Central memory CD8-positive, alpha-beta T cell (primary cell): ENCODE data around the gene CCDC142.

ENCODE experiments used
- ATAC-seq: fragments of 150-1000 bp; cut with Tn5 transposase; replicated peaks from 2 replicates; pipeline ENCODE4 v1.10.0; 2022; ENCODE audit warnings: mild to moderate bottlenecking, moderate FRiP score, moderate number of reproducible peaks; ENCODE audit not compliant: poor library complexity, severe bottlenecking; ENCODE audit errors: extremely low read depth
- DNase-seq, 2 donors: peaks; one replicate each; pipeline ENCODE4 v3.0.0; 2021; ENCODE audit warnings: low spot score in 2 of 2
- H3K27ac Mint-ChIP-seq: one replicate; pipeline ENCODE4 v1.8.0; 2022; ENCODE audit warnings: low read depth, mild to moderate bottlenecking, moderate library complexity, mixed read lengths
- H3K27me3 Mint-ChIP-seq: one replicate; pipeline ENCODE4 v1.8.0; 2022; ENCODE audit warnings: mixed read lengths
- H3K36me3 Mint-ChIP-seq: one replicate; pipeline ENCODE4 v1.8.0; 2022; ENCODE audit warnings: mild to moderate bottlenecking, moderate library complexity, mixed read lengths; ENCODE audit not compliant: insufficient read depth
- H3K4me1 Mint-ChIP-seq: one replicate; pipeline ENCODE4 v1.8.0; 2022; ENCODE audit warnings: mixed read lengths
- H3K4me3 Mint-ChIP-seq: one replicate; pipeline ENCODE4 v1.8.0; 2022; ENCODE audit warnings: mild to moderate bottlenecking, moderate library complexity, mixed read lengths
- H3K9me3 Mint-ChIP-seq: one replicate; pipeline ENCODE4 v1.8.0; 2022; ENCODE audit warnings: mixed read lengths

The CCDC142 gene

GRCh38 chr2:74524955-74525716, 42.3 kb upstream of the CCDC142 start:
- DNase-seq, result no peak
- Mint-ChIP-seq H3K9me3 (no peaks in the 10 kb centered on the region), H3K36me3 (peaks cover 26% of the 10 kb centered on the region), H3K27ac (no peak overlapping the region), H3K4me1 (peaks cover 23% of the 10 kb centered on the region), H3K4me3 (no peak overlapping the region), H3K27me3 (peaks cover 7% of the 10 kb centered on the region)
- ATAC-seq, result no peak

GRCh38 chr2:74524005-74524404, 41.2 kb upstream of the CCDC142 start:
- H3K27ac Mint-ChIP-seq, result no peak overlapping the region
- peaks cover 20% of the 10 kb centered on the region for H3K36me3 Mint-ChIP-seq
- peaks cover 19% of the 10 kb centered on the region for H3K27me3 Mint-ChIP-seq
- H3K4me1 Mint-ChIP-seq, result peaks cover 21% of the 10 kb centered on the region
- no peak for DNase-seq
- no peak overlapping the region for H3K4me3 Mint-ChIP-seq
- no peak for ATAC-seq
- no peaks in the 10 kb centered on the region for H3K9me3 Mint-ChIP-seq

- Mint-ChIP-seq H3K36me3 (peaks cover 11% of the 10 kb centered on the region), H3K9me3 (no peaks in the 10 kb centered on the region), H3K4me1 (peaks cover 9% of the 10 kb centered on the region), H3K27ac (no peak overlapping the region), H3K27me3 (peaks cover 34% of the 10 kb centered on the region), H3K4me3 (no peak overlapping the region)
- ATAC-seq (no peak), DNase-seq (no peak)
Measured at GRCh38 chr2:74522516-74522915, 39.7 kb upstream of the CCDC142 start.

DNA sequence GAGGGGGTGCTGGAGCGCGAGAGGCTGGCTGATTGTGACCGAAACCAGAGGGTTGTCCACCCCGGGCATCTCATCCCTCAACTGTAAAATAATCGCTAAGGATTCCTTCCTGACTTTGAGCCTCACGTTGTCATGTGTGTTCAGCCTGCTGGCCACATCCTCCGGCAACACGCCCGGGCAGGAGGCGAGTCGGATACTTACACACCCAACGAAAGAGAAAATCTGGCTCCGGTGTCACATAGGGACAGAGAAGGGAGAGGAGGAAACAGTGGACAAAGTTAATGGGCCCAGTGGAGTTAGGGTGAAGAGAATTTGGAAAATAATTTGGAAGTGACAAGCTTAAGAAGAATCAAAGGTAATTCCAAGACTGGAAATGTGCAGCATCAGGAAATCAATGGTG, 33.9 kb upstream of the CCDC142 start:
- Mint-ChIP-seq H3K4me3 (peak overlapping the region; percentile 66), H3K27ac (no peak overlapping the region), H3K36me3 (peaks cover 9% of the 10 kb centered on the region), H3K9me3 (no peaks in the 10 kb centered on the region), H3K4me1 (peaks cover 8% of the 10 kb centered on the region), H3K27me3 (peaks cover 77% of the 10 kb centered on the region)
- ATAC-seq (no peak), DNase-seq (no peak)

DNA sequence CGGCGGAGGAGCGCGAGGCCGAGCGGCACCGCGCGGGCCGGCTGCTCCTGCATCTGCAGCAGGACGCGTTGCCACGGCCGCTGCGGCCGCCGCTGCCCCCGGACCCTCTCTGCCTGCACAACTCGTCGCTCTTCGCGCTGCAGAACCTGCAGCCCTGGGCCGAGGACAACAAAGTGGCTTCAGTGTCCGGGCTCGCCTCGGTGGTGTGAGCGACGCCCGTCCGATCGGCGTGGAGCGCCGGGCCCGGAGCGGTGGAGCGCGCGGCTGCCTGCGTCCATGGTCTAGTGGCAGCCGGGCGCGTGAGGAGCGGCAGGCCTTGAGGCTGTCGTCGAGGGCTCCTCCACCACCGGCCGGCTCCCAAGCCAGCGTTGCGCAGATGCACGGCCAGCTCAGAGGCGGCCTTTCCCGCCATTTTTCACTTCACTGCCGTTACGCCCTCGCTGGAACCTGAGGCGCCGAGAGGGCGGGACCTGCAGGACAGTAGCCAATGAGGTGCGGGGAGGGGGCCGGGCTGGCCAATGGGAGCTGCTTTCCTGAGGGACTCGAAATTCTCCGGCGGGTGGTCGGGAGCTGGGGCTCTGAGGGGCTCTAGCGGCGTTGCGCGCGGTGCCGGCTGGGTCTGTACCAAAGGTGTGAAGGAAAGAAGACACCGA, 33.3 kb upstream of the CCDC142 start:
- peak; percentile 35 for ATAC-seq
- Mint-ChIP-seq H3K9me3 (no peaks in the 10 kb centered on the region), H3K27me3 (peaks cover 82% of the 10 kb centered on the region)

GRCh38 chr2:74515271-74515980, 32.6 kb upstream of the CCDC142 start:
- DNase-seq (no peak), ATAC-seq (no peak)
- Mint-ChIP-seq H3K9me3 (no peaks in the 10 kb centered on the region), H3K36me3 (peaks cover 11% of the 10 kb centered on the region), H3K4me3 (peak overlapping the region; percentile 66), H3K27ac (peak overlapping the region; percentile 39), H3K27me3 (peaks cover 85% of the 10 kb centered on the region), H3K4me1 (peaks cover 8% of the 10 kb centered on the region)

More for the DNA sequence above, 33.3 kb upstream of the CCDC142 start:
- peak in 1 of 2 donors; percentile 43 for DNase-seq
- H3K4me3 Mint-ChIP-seq, result peak overlapping the region; percentile 66
- peaks cover 8% of the 10 kb centered on the region for H3K4me1 Mint-ChIP-seq
- H3K36me3 Mint-ChIP-seq, result peaks cover 11% of the 10 kb centered on the region
- H3K27ac Mint-ChIP-seq, result no peak overlapping the region

DNA sequence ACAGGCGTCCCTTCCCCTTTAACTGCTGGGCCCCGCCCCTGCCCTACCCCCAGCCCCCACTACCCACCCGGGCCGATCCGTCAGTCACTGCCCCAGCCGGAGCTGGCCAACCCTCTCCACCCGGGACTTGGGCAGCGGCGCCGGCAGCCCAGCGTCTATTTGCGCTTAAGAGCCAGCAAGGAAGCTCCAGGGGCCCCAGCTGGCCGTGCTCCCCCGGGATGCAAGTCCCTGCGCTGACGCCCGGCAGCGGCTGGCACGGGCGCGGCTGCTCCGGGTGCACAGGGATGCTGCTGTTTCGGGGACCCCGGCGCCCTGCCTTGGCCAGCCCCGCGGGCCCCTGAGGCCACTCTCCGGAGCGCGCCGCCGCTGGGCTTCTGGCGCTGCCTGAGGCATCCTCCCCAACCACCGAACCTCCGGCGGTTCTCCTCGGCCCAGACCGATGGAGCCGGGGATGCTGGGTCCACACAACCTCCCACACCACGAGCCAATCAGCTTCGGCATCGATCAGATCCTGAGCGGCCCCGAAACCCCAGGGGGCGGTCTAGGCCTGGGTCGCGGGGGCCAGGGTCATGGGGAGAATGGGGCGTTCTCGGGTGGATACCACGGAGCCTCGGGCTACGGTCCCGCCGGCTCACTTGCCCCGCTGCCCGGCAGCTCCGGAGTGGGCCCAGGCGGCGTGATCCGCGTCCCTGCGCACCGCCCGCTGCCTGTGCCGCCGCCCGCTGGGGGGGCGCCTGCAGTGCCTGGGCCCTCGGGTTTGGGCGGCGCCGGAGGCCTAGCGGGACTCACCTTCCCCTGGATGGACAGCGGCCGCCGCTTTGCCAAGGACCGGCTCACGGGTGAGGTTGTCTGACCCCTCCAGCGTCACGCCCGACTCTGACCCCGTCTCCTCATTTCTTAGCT, 31.8 kb upstream of the CCDC142 start, which contains the start of gene TLX2:
TSS of gene TLX2 (plus strand) at position 83 of the 903 bp plus-strand sequence. CDS start at position 440, 357 bp downstream.
- no peak for ATAC-seq
- H3K27me3 Mint-ChIP-seq, result peaks cover 81% of the 10 kb centered on the region
- no peak for DNase-seq

DNA sequence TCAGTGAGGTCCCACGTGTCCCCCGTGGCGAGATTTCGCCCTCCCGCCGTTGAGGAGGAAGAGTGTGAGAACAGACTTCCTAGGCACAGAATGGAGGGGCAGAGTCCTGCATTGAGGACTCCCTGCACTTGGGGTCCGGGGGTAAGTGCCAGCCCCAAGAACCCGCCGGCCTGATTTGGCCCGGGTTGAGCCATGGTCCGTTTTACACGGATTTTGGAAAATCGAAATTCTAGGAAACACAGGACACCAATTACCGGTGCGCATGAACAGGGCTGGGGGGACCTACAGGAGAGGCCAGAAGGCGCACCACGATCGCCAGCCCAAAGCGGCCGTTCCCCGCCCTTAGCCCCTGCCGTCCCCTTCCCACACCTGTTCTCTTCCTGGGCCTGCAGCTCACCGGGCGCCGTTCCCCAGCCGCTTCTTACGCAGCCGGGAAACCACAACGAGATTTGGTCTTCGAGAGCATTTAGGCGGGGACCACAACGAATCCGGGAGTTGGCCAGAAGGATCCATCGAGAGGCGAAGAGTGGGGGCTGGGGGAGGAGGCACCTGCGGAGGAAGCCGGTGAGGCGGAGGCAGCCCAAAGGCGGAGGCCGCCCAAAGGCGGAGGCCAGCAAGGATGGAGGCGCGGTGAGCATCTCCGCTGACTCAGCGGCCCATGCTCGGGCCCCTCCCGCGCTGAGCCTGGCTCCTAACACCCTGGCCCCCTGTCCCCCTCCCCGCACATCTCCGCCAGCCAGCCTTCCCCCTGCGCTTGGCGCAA, 31.0 kb upstream of the CCDC142 start:
- Mint-ChIP-seq H3K9me3 (no peaks in the 10 kb centered on the region), H3K36me3 (peaks cover 11% of the 10 kb centered on the region), H3K4me1 (peaks cover 8% of the 10 kb centered on the region), H3K4me3 (peak overlapping the region; percentile 25), H3K27me3 (peaks cover 72% of the 10 kb centered on the region), H3K27ac (no peak overlapping the region)
- DNase-seq (no peak), ATAC-seq (no peak)

More for the DNA sequence above, 31.8 kb upstream of the CCDC142 start, which contains the start of gene TLX2:
- Mint-ChIP-seq H3K4me3 (peak within 1 kb of the TSS; percentile 66), H3K9me3 (no peaks in the 10 kb centered on the region), H3K4me1 (peaks cover 8% of the 10 kb centered on the region), H3K27ac (peak within 1 kb of the TSS; percentile 39), H3K36me3 (peaks cover 11% of the 10 kb centered on the region)

DNA sequence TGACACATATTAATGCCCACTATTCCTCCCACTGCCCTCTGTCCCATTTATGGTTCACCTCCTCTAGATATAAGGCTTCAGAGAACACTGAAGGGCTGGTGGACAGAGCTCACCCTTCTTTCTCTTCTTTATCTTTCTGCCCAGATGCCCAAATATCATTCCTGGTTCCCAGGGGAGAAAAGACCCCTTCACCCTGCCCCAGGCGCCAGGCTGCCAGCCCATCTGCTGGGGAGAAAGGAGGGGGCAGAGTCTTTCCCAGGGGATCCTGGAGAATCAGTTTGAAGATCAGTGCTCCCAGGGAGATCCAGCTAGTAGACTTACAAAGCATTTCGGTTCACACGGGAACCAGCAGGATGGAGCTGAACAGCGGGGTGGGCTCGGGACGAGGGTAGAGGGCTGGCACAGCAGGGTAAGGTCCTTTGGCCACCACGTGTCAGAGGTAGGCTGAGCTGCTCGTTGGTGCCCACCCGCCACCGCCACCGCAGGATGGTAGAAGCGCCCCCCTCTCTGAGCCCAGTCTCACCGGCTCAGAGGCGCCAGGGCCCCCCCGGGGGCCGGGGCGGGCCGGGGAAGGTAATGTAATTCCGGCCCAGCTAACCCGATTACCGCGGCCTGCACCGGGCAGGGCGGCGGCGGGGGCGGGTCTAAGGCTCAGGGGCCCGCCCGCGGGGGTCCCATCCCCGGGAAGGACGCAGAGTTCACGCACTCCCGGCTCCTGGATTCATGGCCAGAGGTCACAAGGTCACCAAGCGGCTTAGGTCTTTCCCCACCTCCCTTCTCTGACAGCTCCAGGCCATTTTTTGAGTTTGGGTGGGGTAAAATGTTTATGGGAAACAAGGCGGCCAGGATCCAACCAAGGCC, 30.2 kb upstream of the CCDC142 start:
- H3K4me1 Mint-ChIP-seq, result peaks cover 16% of the 10 kb centered on the region
- peak overlapping the region; percentile 25 for H3K4me3 Mint-ChIP-seq
- DNase-seq (no peak), ATAC-seq (no peak)
- H3K36me3 Mint-ChIP-seq, result peaks cover 11% of the 10 kb centered on the region
- H3K27me3 Mint-ChIP-seq, result peaks cover 64% of the 10 kb centered on the region
- H3K27ac Mint-ChIP-seq, result no peak overlapping the region
- no peaks in the 10 kb centered on the region for H3K9me3 Mint-ChIP-seq

DNA sequence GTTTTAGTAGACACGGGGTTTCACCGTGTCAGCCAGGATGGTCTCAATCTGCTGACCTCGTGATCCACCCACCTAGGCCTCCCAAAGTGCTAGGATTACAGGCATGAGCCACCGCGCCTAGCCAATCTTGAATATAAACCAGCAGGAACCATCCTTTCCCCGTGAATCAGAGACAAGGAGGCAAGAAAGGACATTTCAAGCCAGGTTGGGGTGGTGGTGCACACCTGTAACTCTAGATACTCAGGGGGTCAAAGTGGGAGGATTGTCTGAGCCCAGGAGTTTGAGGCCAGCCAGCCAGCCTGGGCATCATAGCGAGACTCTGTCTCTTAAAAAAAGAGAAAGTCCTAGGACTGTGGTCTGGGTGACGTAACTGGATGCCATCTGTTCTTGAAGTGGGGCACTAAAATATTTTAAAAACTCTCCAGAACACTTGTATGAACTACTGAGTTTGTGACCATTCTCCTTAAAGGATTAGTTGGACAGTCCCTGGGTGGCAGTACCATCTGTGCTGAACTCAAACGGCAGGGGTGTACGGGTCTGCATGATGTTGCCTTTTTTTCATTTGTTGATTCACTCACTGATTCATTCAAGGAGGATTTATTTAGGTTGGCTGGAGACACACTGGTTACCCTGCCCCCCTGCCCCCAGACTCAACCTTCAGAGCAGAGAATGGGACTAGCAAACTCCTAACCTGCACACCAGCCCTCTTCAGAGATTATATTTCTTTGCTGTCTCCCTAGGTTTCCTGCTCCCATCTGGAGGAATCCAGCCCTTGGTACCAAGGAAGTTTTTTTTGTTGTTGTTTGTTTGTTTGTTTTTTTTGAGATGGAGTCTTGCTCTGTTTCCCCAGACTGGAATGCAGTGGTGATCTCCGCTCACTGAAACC, 28.5 kb upstream of the CCDC142 start:
- H3K27ac Mint-ChIP-seq, result no peak overlapping the region
- no peak overlapping the region for H3K4me3 Mint-ChIP-seq
- peaks cover 48% of the 10 kb centered on the region for H3K27me3 Mint-ChIP-seq
- H3K4me1 Mint-ChIP-seq, result peaks cover 32% of the 10 kb centered on the region
- DNase-seq (no peak), ATAC-seq (no peak)
- H3K36me3 Mint-ChIP-seq, result peaks cover 25% of the 10 kb centered on the region
- no peaks in the 10 kb centered on the region for H3K9me3 Mint-ChIP-seq
